OCI-LY1 (cell line): Measurements from ENCODE around the gene EMC7.
"Not testable (repeated sequence)": the region's sequence is repeated elsewhere in the genome, so short reads cannot be mapped to it uniquely, and the experiment has no call there.

Experiments
- CTCF ChIP-seq: fragments of 200-600 bp; sonication (generic), shearing (Covaris generic); IDR thresholded peaks from 2 replicates; pipeline ENCODE4 v1.5.1; 2017; ENCODE audit warnings: mild to moderate bottlenecking, antibody characterized with exemption, low read length, moderate library complexity, mixed read lengths
- EZH2 ChIP-seq: fragments of 200-600 bp; sonication (generic), shearing (Covaris generic); IDR thresholded peaks from 2 replicates; pipeline ENCODE4 v1.8.0; 2017; ENCODE audit warnings: borderline replicate concordance, mixed run types, mild to moderate bottlenecking, antibody characterized with exemption, low read length, moderate library complexity, mixed read lengths

GRCh38 chr15:34050385-34050784, 51.3 kb downstream of the EMC7 start:
- TF ChIP-seq CTCF, EZH2: not testable (repeated sequence)
